HG03442 (cell line): ENCODE data around the gene HNMT.
A peak's percentile ranks its signal among the peaks of the same experiment; 100 is the strongest.

Source experiments
- ATAC-seq: cut with Tn5 transposase; IDR thresholded peaks from one replicate; pipeline ENCODE4 v1.9.1; 2021; ENCODE audit warnings: mild to moderate bottlenecking, moderate library complexity; ENCODE audit not compliant: unreplicated experiment

HNMT gene

GRCh38 chr2:138009622-138010021 lies 45.3 kb downstream of the HNMT start:
- no peak for ATAC-seq

- ATAC-seq = no peak
These were observed 46.6 kb downstream of the HNMT start for GRCh38 chr2:138010890-138011289.

GRCh38 chr2:138012082-138012481 lies 47.8 kb downstream of the HNMT start:
- no peak for ATAC-seq

GRCh38 chr2:138012968-138013367 lies 48.7 kb downstream of the HNMT start:
- ATAC-seq = no peak

- ATAC-seq = no peak
These were observed 49.4 kb downstream of the HNMT start for GRCh38 chr2:138013639-138014038.

- no peak for ATAC-seq
These were observed 51.2 kb downstream of the HNMT start for GRCh38 chr2:138015494-138015893.

DNA sequence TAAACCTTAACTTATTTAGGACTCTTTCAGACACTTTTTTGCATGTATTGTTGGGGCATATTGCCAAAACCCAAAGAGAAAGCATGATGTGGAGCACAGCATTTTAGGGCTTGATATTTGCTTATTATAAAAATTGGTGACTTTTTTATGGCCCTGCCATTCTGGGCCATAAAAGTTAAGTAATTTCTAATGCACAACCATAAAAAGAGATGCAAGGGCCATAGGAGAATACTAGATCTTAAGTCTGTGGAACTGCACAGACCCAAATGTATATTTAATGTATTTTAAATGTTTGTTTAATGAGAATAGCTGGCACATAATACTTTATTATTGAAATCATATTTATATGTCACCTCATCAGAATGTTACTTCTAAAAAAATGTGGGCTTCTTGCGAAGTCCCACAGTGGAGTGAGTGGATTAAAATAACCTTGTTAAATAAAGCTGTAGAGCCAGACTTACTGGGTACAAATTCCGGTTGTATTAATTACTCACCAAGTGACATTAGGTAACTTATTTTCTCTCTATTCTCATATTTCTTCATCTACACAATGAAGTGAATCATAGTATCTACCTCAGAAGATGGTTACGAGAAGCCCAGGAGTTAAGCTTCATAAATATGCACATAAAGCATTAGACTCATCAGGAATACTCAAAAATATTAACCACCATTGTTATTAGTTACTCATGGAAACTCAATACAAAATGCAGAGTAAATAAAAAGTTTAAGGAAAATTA lies 52.2 kb downstream of the HNMT start:
- ATAC-seq = no peak

GRCh38 chr2:138017824-138018223 lies 53.6 kb downstream of the HNMT start:
- ATAC-seq = no peak

DNA sequence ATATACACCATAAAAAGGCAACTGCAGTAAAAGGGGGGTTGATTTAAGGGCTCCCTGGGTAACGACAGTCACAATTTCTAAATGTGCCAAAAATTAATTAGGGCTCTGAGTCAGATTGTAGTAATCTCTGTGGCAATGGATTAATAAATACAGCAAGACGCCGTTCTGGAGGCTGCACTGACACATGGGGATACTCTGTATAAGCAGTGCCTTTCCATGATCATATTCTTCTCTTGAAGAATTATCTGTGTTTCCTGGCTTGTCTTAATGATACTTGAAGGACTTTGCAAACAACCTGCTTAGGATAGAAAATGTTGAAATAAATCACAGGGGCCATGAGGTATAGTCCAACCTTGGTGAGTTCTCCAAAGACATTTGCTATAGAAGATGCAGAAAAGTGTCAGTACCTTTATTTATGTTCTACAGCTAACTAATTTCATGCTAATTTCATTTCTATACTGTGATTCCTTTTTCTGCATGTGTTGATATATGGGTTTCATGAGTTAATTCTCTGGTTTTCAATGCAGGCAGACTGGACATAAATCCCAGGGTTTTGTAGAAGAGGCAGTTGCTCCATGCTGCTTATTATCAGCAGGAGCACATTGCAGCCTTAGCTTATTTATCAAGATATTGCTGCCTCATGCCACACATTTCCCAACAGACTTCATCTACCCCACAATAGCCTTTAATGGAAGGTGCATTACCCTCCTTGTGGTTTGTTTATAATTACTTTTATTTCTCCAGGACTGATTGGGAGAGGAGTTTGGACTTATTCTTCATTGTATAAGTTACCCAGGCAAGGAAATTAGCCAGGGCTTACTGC lies 54.8 kb downstream of the HNMT start:
- no peak for ATAC-seq

DNA sequence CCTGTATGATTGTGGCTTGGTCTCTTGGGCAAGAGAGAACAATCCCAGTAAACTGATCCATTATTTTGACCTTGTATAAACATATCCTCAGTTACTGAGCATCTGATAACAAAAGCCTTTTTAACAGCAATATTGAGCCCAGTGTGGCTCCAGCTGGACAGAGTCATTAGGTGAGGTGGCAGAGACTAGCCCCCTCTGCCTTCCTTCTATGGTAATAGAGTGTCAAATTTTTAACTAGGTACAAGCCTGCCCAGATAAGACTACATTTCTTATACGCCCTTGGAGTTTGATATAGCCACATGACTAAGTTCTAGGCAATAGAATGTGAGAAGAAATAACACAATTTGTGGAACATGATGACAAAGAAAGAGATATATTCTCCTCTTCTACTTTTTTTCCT lies 56.2 kb downstream of the HNMT start:
- no peak for ATAC-seq

- no peak for ATAC-seq
These were observed 56.9 kb downstream of the HNMT start for GRCh38 chr2:138021154-138021553.

DNA sequence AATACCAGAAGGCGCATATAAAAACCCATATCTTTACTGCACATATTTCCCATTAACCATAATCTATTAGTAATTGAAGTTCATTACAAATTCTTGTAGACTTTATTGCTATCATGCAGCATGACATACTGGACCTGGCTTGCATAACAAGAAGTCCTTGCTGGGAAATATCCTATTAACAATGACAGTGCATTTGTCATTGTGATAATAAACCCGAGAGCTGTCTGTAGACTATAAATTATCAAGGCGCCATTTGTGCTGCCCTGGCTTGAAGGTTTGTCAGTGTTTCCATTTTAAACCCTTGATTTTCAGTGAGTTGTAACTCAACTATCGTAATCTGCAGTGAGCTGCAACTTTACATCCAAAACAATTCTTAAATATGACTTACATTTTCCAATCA lies 59.0 kb downstream of the HNMT start:
- ATAC-seq = no peak

DNA sequence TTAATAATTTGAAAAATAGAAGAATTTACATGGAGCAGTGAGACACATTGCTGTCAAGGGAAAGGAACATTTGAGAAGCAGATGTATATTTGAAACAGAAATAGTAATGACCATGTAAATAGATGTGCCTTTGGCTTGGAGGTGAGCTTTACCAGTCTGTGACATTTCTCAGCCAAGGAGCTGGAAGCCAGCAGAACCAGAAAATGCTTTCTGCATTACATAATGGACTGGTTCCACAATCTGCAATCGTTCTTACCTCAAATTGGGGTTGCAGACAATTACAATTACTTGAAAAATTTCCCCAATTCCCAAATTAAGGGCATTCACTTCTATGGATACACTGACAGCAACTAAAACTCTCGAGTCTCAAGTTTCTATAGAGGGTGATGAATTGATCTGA lies 59.7 kb downstream of the HNMT start:
- no peak for ATAC-seq

DNA sequence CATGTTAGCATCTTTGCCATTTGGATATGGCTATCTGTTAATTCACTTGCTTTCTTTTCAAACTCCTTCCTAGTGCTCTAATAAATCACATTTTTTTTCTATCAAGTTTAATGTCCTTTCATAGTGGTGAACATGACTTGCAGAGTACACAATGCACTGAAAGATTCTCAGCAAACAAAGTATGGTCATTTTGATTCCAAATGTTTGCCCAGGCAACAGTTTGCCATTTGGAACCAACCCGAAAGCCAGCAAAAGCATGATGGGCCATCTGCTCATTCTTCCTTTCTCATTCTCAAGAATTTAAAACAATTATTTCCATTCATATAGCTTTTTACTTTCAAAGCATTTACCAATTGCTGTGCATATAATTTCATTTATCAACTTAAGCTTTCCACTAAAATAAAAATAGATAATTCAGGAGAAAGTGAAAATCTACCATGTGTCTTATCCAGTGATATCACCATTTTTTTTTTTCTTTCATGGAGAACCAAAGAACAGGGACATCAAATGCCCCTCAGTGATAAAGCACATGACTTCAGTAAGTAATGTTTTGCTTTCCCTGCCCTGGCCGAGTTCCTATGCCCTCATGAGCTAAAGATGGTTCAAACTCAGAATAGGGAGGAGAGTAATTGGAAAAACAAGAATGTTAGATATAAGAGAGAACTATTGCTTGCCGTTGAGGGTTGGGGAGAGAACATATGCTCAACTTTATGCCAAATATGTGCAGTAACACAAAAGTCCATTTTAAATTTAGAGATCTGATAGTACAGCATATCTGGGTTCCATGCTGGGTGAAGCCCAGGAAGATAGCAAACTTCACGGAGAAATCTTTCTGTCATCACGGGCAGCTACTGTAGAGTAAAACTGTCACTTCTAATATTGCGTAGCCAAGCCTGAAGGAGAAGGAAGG lies 62.1 kb downstream of the HNMT start:
- no peak for ATAC-seq

DNA sequence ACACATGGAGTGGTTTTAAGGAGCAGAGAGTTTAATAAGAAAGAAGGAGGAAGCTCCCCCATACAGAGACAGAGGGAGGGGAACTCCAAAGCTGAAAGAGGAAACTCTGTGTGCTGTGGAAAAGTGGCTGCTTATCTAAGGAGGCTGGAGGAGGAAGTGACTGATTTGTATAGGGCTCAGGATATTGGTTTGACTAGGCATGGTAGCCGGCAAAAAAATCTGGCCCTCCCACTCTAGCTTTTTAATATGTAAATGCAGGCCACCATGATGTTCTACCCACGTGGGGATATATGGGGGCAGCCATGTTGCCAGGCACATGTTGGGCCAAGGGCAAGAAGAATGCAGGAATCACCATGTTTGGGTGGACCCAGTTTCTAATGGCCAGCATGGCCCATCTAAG lies 64.3 kb downstream of the HNMT start:
- peak; percentile 42 for ATAC-seq

DNA sequence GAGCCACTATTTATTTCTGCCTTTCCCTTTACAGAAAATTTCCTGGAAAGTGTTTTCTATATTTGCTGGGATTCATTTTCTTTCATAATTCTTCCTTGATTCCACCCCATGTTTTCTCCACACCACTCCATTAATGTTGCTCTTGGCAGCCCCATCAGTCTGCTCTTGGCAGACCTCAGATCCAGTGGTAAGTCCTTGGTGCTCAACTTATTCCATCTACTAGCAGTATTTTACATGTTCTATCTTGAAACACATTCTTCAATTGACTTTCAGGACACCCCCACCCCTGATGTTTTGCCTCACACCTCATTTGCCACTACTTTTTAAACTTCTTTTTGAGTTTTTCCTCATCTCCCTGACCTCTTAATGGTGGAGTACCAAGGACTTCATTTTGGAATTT lies 65.0 kb downstream of the HNMT start:
- ATAC-seq = no peak

DNA sequence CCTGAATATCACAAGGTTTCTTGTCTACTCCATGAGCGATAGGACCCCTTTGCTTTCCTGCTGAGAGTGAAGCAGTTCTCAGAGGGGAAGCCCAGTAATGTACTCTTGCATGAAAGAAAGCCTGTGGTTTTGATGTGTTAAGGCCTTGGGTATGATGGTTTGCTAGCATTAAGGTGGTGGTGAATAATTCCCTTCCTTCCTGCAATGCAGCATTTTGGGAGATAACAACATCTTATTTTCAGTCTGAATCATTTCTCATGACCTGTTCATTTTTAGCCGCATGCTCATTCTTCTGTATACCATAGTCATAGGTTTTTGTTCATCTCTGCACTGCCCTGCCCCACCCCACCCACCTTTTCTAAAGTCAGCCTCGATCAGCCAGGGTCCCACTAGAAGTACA lies 66.2 kb downstream of the HNMT start:
- ATAC-seq = peak; percentile 82

GRCh38 chr2:138032334-138032733 lies 68.1 kb downstream of the HNMT start:
- ATAC-seq = no peak

DNA sequence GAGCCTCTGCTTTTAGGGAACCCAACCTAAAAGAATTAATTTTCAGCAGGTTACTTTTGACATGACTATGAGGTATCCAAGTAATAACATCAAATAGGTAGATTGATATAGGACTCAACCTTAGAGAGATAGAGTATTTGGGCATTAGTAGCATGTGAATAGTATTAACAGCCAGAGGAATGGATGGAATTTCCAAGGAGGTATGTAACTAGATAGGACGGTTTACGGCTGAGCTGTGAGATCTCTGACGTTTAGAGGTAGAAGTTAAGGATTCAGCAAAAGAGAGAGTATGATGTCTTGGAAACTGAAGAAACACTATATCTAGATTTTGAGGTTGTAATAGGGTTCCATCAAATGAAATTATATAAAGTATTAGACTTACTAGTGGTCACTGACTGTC lies 70.3 kb downstream of the HNMT start:
- no peak for ATAC-seq

- ATAC-seq = no peak
These were observed 71.4 kb downstream of the HNMT start for GRCh38 chr2:138035608-138036217.

- no peak for ATAC-seq
These were observed 72.2 kb downstream of the HNMT start for GRCh38 chr2:138036522-138036921.
